ENCODE data around the gene JPH4.
"Not testable (repeated sequence)": the region's sequence is repeated elsewhere in the genome, so short reads cannot be mapped to it uniquely, and the experiment has no call there.

The JPH4 gene

GRCh38 chr14:23600806-23601205 lies 22.2 kb upstream of the JPH4 start:
- no peak overlapping the region for H3K4me3 ChIP-seq (ENCODE audit: low read depth in 1 of 5, low read length in 5 of 5)
- no peaks in the 10 kb centered on the region for H3K9me3 ChIP-seq (ENCODE audit: control insufficient read depth in 5 of 5, low read length in 5 of 5)
- H3K36me3 ChIP-seq (ENCODE audit: control insufficient read depth in 5 of 5, insufficient read depth in 5 of 5, low read length in 5 of 5) = no peaks in the 10 kb centered on the region
- H3K4me1 ChIP-seq (ENCODE audit: control insufficient read depth in 5 of 5, insufficient read depth in 5 of 5, low read length in 5 of 5) = no peaks in the 10 kb centered on the region
- H3K27me3 ChIP-seq (ENCODE audit: control insufficient read depth in 5 of 5, insufficient read depth in 4 of 5, low read length in 5 of 5) = no peaks in the 10 kb centered on the region
- no peak overlapping the region for H3K27ac ChIP-seq (ENCODE audit: low read depth, low read length)
- H3K9ac ChIP-seq (ENCODE audit: low read length in 5 of 5) = no peak overlapping the region

GRCh38 chr14:23600322-23600707 lies 21.7 kb upstream of the JPH4 start:
- Histone ChIP-seq H3K4me3 (ENCODE audit: low read depth in 1 of 5, low read length in 5 of 5) (no peak overlapping the region), H3K9ac (ENCODE audit: low read length in 5 of 5) (no peak overlapping the region), H3K36me3 (ENCODE audit: control insufficient read depth in 5 of 5, insufficient read depth in 5 of 5, low read length in 5 of 5) (no peaks in the 10 kb centered on the region), H3K27me3 (ENCODE audit: control insufficient read depth in 5 of 5, insufficient read depth in 4 of 5, low read length in 5 of 5) (no peaks in the 10 kb centered on the region), H3K9me3 (ENCODE audit: control insufficient read depth in 5 of 5, low read length in 5 of 5) (no peaks in the 10 kb centered on the region), H3K4me1 (ENCODE audit: control insufficient read depth in 5 of 5, insufficient read depth in 5 of 5, low read length in 5 of 5) (no peaks in the 10 kb centered on the region), H3K27ac (ENCODE audit: low read depth, low read length) (no peak overlapping the region)

GRCh38 chr14:23594191-23594590 lies 15.6 kb upstream of the JPH4 start:
- not testable (repeated sequence) for H3K4me1 ChIP-seq (ENCODE audit: control insufficient read depth in 5 of 5, insufficient read depth in 5 of 5, low read length in 5 of 5); H3K27me3 ChIP-seq (ENCODE audit: control insufficient read depth in 5 of 5, insufficient read depth in 4 of 5, low read length in 5 of 5); H3K9ac ChIP-seq (ENCODE audit: low read length in 5 of 5); H3K27ac ChIP-seq (ENCODE audit: low read depth, low read length); H3K4me3 ChIP-seq (ENCODE audit: low read depth in 1 of 5, low read length in 5 of 5); H3K36me3 ChIP-seq (ENCODE audit: control insufficient read depth in 5 of 5, insufficient read depth in 5 of 5, low read length in 5 of 5); H3K9me3 ChIP-seq (ENCODE audit: control insufficient read depth in 5 of 5, low read length in 5 of 5)

GRCh38 chr14:23590198-23590597 lies 11.6 kb upstream of the JPH4 start:
- no peaks in the 10 kb centered on the region for H3K36me3 ChIP-seq (ENCODE audit: control insufficient read depth in 5 of 5, insufficient read depth in 5 of 5, low read length in 5 of 5)
- H3K4me1 ChIP-seq (ENCODE audit: control insufficient read depth in 5 of 5, insufficient read depth in 5 of 5, low read length in 5 of 5) = peaks cover 0 to 6% (median 3%) of the 10 kb centered on the region in 5 donors
- H3K27ac ChIP-seq (ENCODE audit: low read depth, low read length) = no peak overlapping the region
- no peaks in the 10 kb centered on the region for H3K9me3 ChIP-seq (ENCODE audit: control insufficient read depth in 5 of 5, low read length in 5 of 5)
- no peak overlapping the region for H3K9ac ChIP-seq (ENCODE audit: low read length in 5 of 5)
- no peak overlapping the region for H3K4me3 ChIP-seq (ENCODE audit: low read depth in 1 of 5, low read length in 5 of 5)
- no peaks in the 10 kb centered on the region for H3K27me3 ChIP-seq (ENCODE audit: control insufficient read depth in 5 of 5, insufficient read depth in 4 of 5, low read length in 5 of 5)

GRCh38 chr14:23589606-23590005 lies 11.0 kb upstream of the JPH4 start:
- H3K9me3 ChIP-seq (ENCODE audit: control insufficient read depth in 5 of 5, low read length in 5 of 5) = no peaks in the 10 kb centered on the region
- no peak overlapping the region for H3K27ac ChIP-seq (ENCODE audit: low read depth, low read length)
- H3K4me3 ChIP-seq (ENCODE audit: low read depth in 1 of 5, low read length in 5 of 5) = no peak overlapping the region
- peaks cover 0 to 6% (median 3%) of the 10 kb centered on the region in 5 donors for H3K4me1 ChIP-seq (ENCODE audit: control insufficient read depth in 5 of 5, insufficient read depth in 5 of 5, low read length in 5 of 5)
- no peak overlapping the region for H3K9ac ChIP-seq (ENCODE audit: low read length in 5 of 5)
- no peaks in the 10 kb centered on the region for H3K27me3 ChIP-seq (ENCODE audit: control insufficient read depth in 5 of 5, insufficient read depth in 4 of 5, low read length in 5 of 5)
- H3K36me3 ChIP-seq (ENCODE audit: control insufficient read depth in 5 of 5, insufficient read depth in 5 of 5, low read length in 5 of 5) = no peaks in the 10 kb centered on the region

GRCh38 chr14:23588884-23589598 lies 10.5 kb upstream of the JPH4 start:
- no peak overlapping the region for H3K4me3 ChIP-seq (ENCODE audit: low read depth in 1 of 5, low read length in 5 of 5)
- H3K36me3 ChIP-seq (ENCODE audit: control insufficient read depth in 5 of 5, insufficient read depth in 5 of 5, low read length in 5 of 5) = no peaks in the 10 kb centered on the region
- no peak overlapping the region for H3K27ac ChIP-seq (ENCODE audit: low read depth, low read length)
- H3K4me1 ChIP-seq (ENCODE audit: control insufficient read depth in 5 of 5, insufficient read depth in 5 of 5, low read length in 5 of 5) = peaks cover 0 to 6% (median 3%) of the 10 kb centered on the region in 5 donors
- H3K9me3 ChIP-seq (ENCODE audit: control insufficient read depth in 5 of 5, low read length in 5 of 5) = no peaks in the 10 kb centered on the region
- no peak overlapping the region for H3K9ac ChIP-seq (ENCODE audit: low read length in 5 of 5)
- H3K27me3 ChIP-seq (ENCODE audit: control insufficient read depth in 5 of 5, insufficient read depth in 4 of 5, low read length in 5 of 5) = no peaks in the 10 kb centered on the region

- not testable (repeated sequence) for H3K36me3 ChIP-seq (ENCODE audit: control insufficient read depth in 5 of 5, insufficient read depth in 5 of 5, low read length in 5 of 5); H3K4me3 ChIP-seq (ENCODE audit: low read depth in 1 of 5, low read length in 5 of 5); H3K9me3 ChIP-seq (ENCODE audit: control insufficient read depth in 5 of 5, low read length in 5 of 5); H3K27ac ChIP-seq (ENCODE audit: low read depth, low read length); H3K4me1 ChIP-seq (ENCODE audit: control insufficient read depth in 5 of 5, insufficient read depth in 5 of 5, low read length in 5 of 5); H3K9ac ChIP-seq (ENCODE audit: low read length in 5 of 5)
- H3K27me3 ChIP-seq (ENCODE audit: control insufficient read depth in 5 of 5, insufficient read depth in 4 of 5, low read length in 5 of 5) = peaks cover 0 to 12% (median 4%) of the 10 kb centered on the region in 5 donors
Observed at GRCh38 chr14:23584527-23585203, 6.1 kb upstream of the JPH4 start.

GRCh38 chr14:23583761-23584526 lies 5.4 kb upstream of the JPH4 start:
- H3K9me3 ChIP-seq (ENCODE audit: control insufficient read depth in 5 of 5, low read length in 5 of 5); H3K9ac ChIP-seq (ENCODE audit: low read length in 5 of 5); H3K4me1 ChIP-seq (ENCODE audit: control insufficient read depth in 5 of 5, insufficient read depth in 5 of 5, low read length in 5 of 5); H3K36me3 ChIP-seq (ENCODE audit: control insufficient read depth in 5 of 5, insufficient read depth in 5 of 5, low read length in 5 of 5); H3K4me3 ChIP-seq (ENCODE audit: low read depth in 1 of 5, low read length in 5 of 5); H3K27ac ChIP-seq (ENCODE audit: low read depth, low read length): not testable (repeated sequence)
- peaks cover 3 to 16% (median 12%) of the 10 kb centered on the region in 5 donors for H3K27me3 ChIP-seq (ENCODE audit: control insufficient read depth in 5 of 5, insufficient read depth in 4 of 5, low read length in 5 of 5)

- Histone ChIP-seq H3K27ac (ENCODE audit: low read depth, low read length) (no peak overlapping the region), H3K4me1 (ENCODE audit: control insufficient read depth in 5 of 5, insufficient read depth in 5 of 5, low read length in 5 of 5) (no peaks in the 10 kb centered on the region), H3K27me3 (ENCODE audit: control insufficient read depth in 5 of 5, insufficient read depth in 4 of 5, low read length in 5 of 5) (peaks cover 4 to 20% (median 19%) of the 10 kb centered on the region in 5 donors), H3K9ac (ENCODE audit: low read length in 5 of 5) (no peak overlapping the region), H3K36me3 (ENCODE audit: control insufficient read depth in 5 of 5, insufficient read depth in 5 of 5, low read length in 5 of 5) (no peaks in the 10 kb centered on the region), H3K4me3 (ENCODE audit: low read depth in 1 of 5, low read length in 5 of 5) (no peak overlapping the region), H3K9me3 (ENCODE audit: control insufficient read depth in 5 of 5, low read length in 5 of 5) (no peaks in the 10 kb centered on the region)
Observed at GRCh38 chr14:23582906-23583760, 4.5 kb upstream of the JPH4 start.

Data from subcutaneous abdominal adipose tissue (tissue), 5 donors.